A375 (cell line): Measurements from ENCODE around the gene HLA-B. TPM values are rescaled to one million over a fixed set of nuclear protein-coding genes. Genes with fewer than 3 reads are reported as not detected.

Source experiments
- small RNA-seq: library from RNA; depleted of rRNA; stranded (forward); fragments of <200 nt; gene quantifications from one replicate; pipeline ENCODE3, GENCODE V24; 2014
- total RNA-seq: library from RNA; depleted of rRNA; stranded (reverse); fragments of >200 nt; shearing (Covaris generic); gene quantifications from 2 replicates; pipeline ENCODE4 v1.2.3, GENCODE V29; 2014; rRNA removed

HLA-B gene
- total RNA-seq = 167 and 231 TPM in 2 replicates

DNA sequence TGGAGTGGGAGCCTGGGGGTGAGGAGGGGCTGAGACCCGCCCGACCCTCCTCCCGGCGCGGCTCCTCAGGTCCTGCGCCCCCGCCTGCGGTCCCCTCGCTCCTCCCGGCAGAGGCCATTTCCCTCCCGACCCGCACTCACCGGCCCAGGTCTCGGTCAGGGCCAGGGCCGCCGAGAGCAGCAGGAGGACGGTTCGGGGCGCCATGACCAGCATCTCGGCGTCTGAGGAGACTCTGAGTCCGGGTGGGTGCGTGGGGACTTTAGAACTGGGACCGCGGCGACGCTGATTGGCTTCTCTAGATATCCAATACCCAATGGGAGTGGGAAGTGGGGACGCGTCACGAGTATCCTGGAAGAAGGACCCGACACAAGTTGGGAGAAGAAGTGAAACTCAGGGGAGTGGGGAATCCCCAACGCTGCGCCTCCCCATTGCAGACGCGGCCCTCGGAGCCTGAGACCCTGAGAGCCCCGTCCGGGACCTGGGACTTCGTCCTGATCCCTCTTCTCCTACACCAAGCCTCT is at the start of gene HLA-B:
Gene HLA-B, minus strand, starts transcription at position 234 of the 521 bp plus-strand sequence. Its CDS starts 21 bp downstream, at position 213.

DNA sequence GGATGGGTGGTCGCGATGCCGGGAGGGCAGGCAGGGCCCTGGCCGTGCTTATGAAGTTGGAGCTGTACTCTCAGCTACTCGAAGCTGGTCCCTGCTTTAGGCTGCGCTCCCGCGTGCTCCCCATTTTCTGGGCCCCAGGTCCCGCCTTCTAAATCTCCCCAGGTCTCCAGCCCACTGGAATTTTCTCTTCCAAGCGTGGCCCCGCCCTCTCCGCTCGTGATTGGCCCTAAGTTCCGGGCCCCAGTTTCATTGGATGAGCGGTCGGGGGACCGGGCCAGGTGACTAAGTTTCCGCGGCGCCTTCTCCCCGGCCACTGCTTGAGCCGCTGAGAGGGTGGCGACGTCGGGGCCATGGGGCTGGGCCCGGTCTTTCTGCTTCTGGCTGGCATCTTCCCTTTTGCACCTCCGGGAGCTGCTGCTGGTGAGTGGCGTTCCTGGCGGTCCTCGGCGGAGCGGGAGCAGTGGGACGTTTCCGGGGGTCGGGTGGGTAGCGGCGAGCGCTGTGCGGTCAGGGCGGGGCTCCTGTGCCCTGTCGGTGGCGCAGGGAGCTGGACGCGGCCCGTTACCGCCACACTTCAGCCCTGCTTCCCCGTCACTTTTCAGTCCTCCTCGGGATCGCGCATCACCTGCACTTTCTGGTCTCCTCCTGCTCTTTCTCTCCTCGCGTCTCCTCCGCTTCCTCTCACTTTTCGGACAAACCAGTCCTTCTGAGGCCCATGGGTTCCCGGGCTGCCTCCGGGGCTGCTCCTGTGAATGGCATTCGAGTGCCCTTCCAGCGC is 46.5 kb upstream of the HLA-B start, which contains the start of gene MICA:
Gene MICA, plus strand, starts transcription at position 313 of the 778 bp plus-strand sequence. Its CDS starts 38 bp downstream, at position 351.

Small RNAs within 50 kb of the gene (small RNA-seq; reads per million reads assigned to genes)
- gene HLA-S = not detected
- gene MIR6891 = not detected
- not detected for gene RF00019
- not detected for gene RNU6-283P

Other genes starting within 250 kb of the HLA-B start
- not detected in 2 replicates for gene C6orf15, start 244.6 kb downstream of the HLA-B start, total RNA-seq
- 1.1 and 8.5 TPM in 2 replicates for gene PSORS1C1, start 242.4 kb downstream of the HLA-B start, total RNA-seq
- not detected in 2 replicates for gene CDSN, start 236.7 kb downstream of the HLA-B start, total RNA-seq
- gene PSORS1C2, start 218.1 kb downstream of the HLA-B start, total RNA-seq = not detected in 2 replicates
- 16.3 and 19.2 TPM in 2 replicates for gene CCHCR1, start 199.4 kb downstream of the HLA-B start, total RNA-seq
- 32.8 and 38.1 TPM in 2 replicates for gene TCF19, start 198.6 kb downstream of the HLA-B start, total RNA-seq
- 0.21 TPM in 1 of 2 replicates, not detected in the other for gene POU5F1, start 186.5 kb downstream of the HLA-B start, total RNA-seq
- gene HLA-C, start 85.1 kb downstream of the HLA-B start, total RNA-seq = 169 and 216 TPM in 2 replicates
- gene MICA, start 46.4 kb upstream of the HLA-B start, total RNA-seq = 9.9 and 12.0 TPM in 2 replicates
- 6.1 and 7.0 TPM in 2 replicates for gene MICB, start 141.0 kb upstream of the HLA-B start, total RNA-seq
- gene MCCD1, start 171.8 kb upstream of the HLA-B start, total RNA-seq = not detected in 2 replicates
- 495 and 540 TPM in 2 replicates for gene DDX39B, start 184.8 kb upstream of the HLA-B start, total RNA-seq
- 0.26 and 1.9 TPM in 2 replicates for gene ATP6V1G2, start 189.4 kb upstream of the HLA-B start, total RNA-seq
- gene NFKBIL1, start 190.4 kb upstream of the HLA-B start, total RNA-seq = 32.6 and 37.2 TPM in 2 replicates
- not detected in 2 replicates for gene LTA, start 215.1 kb upstream of the HLA-B start, total RNA-seq
- gene TNF, start 218.4 kb upstream of the HLA-B start, total RNA-seq = 0.19 TPM in 1 of 2 replicates, not detected in the other
- not detected in 2 replicates for gene LTB, start 225.2 kb upstream of the HLA-B start, total RNA-seq
- not detected in 2 replicates for gene LST1, start 229.1 kb upstream of the HLA-B start, total RNA-seq
- gene NCR3, start 235.8 kb upstream of the HLA-B start, total RNA-seq = not detected in 2 replicates